ENCODE data around the gene ERLIN1.

ERLIN1 gene

GRCh38 chr10:100119726-100120125, 66.1 kb downstream of the ERLIN1 start:
- H3K4me1 ChIP-seq (ENCODE audit: control insufficient read depth, insufficient read depth, low read length) = no peaks in the 10 kb centered on the region
- no peaks in the 10 kb centered on the region for H3K9me3 ChIP-seq (ENCODE audit: control insufficient read depth, insufficient read depth, low read depth, low read length)
- no peak for TF ChIP-seq ZNF692 (tag by site-specific recombination; IDR thresholded peaks at IDR 0.05)
- no peak for TF ChIP-seq ZNF239 (tag by site-specific recombination; IDR thresholded peaks at IDR 0.05)
- TF ChIP-seq ZNF23 (tag by site-specific recombination; IDR thresholded peaks at IDR 0.05; ENCODE audit: borderline replicate concordance) = no peak
- no peak for TF ChIP-seq ZNF350 (tag by site-specific recombination; IDR thresholded peaks at IDR 0.05)
- TF ChIP-seq AEBP2 (tag by site-specific recombination; IDR thresholded peaks at IDR 0.05; ENCODE audit: borderline replicate concordance) = no peak
- TF ChIP-seq GFI1B (tag by site-specific recombination; IDR thresholded peaks at IDR 0.05) = no peak
- TF ChIP-seq ZNF280C (tag by site-specific recombination; IDR thresholded peaks at IDR 0.05) = no peak
- no peak for TF ChIP-seq ZNF600 (tag by site-specific recombination; IDR thresholded peaks at IDR 0.05)
- no peak for TF ChIP-seq ZNF398 (tag by site-specific recombination; IDR thresholded peaks at IDR 0.05)
- H3K36me3 ChIP-seq (ENCODE audit: control insufficient read depth in 2 of 2, insufficient read depth in 1 of 2, low read length in 2 of 2) = no peaks in the 10 kb centered on the region
- H3K4me3 ChIP-seq (ENCODE audit: low read depth, low read length) = no peak overlapping the region
- ChIA-PET POLR2A (no interaction called here), CTCF (no interaction called here)
- H3K27ac ChIP-seq (ENCODE audit: extremely low read depth, low read depth, low read length) = no peak overlapping the region

- POLR2A ChIA-PET = no interaction called here
- Histone ChIP-seq H3K9me3 (ENCODE audit: control insufficient read depth, insufficient read depth, low read depth, low read length) (no peaks in the 10 kb centered on the region), H3K4me3 (ENCODE audit: low read depth, low read length) (no peak overlapping the region), H3K4me1 (ENCODE audit: control insufficient read depth, insufficient read depth, low read length) (no peaks in the 10 kb centered on the region), H3K27ac (ENCODE audit: extremely low read depth, low read depth, low read length) (no peak overlapping the region), H3K36me3 (ENCODE audit: control insufficient read depth in 2 of 2, insufficient read depth in 1 of 2, low read length in 2 of 2) (no peaks in the 10 kb centered on the region)
- CTCF ChIA-PET = no interaction called here
- TF ChIP-seq ZNF558 (tag by site-specific recombination; IDR thresholded peaks at IDR 0.05) (0 out of 2 replicates have a peak, but pooled peaks have one; percentile 29), ZNF571 (tag by site-specific recombination; IDR thresholded peaks at IDR 0.05) (no peak), ZNF140 (tag by site-specific recombination; IDR thresholded peaks at IDR 0.05) (peak; percentile 36; the same call in 1 of the 2 replicates), ZNF596 (tag by site-specific recombination; IDR thresholded peaks at IDR 0.05) (no peak), ZNF629 (tag by site-specific recombination; IDR thresholded peaks at IDR 0.05) (0 out of 2 replicates have a peak, but pooled peaks have one; percentile 17), ZNF114 (tag by site-specific recombination; IDR thresholded peaks at IDR 0.05) (no peak), ZXDB (tag by site-specific recombination; IDR thresholded peaks at IDR 0.05) (peak; percentile 35; the same call in 1 of the 2 replicates), PRDM2 (tag by site-specific recombination; IDR thresholded peaks at IDR 0.05; ENCODE audit: borderline replicate concordance) (no peak)
Measured at GRCh38 chr10:100114976-100115770, 70.7 kb downstream of the ERLIN1 start.

All from HEK293 (cell line).